Measurements from ENCODE around the gene INPP5D. TPM values are rescaled to one million over a fixed set of nuclear protein-coding genes. Genes with fewer than 3 reads are reported as not detected.

The INPP5D gene
- total and polyA plus RNA-seq, 2 donors (not counting 3 experiments of a cell fraction or from before 2014, with no cell fraction given) = 13.9 to 46.6 TPM

DNA sequence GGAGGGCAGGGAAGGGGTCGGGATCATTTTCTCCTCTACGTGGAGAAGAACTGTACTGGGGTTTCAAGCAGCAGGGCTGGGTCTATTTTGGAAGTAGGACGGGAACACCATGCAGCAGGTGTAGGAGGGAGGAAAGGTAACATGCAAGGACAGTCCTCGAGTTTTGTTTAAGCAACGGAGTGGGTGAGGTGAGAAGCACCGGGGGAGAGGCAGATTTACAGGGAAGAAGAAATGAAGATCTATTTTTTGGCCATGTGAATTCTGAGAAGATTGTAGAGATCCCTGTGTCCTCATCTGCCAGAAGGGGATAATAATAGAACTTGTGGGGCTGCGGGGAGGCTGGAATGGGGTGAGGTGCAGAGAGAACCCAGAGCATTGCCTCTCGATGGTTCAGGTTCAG is 85.6 kb downstream of the INPP5D start:
- no TSS peak for BruUV-seq (replicated peaks)
- no peaks in the 10 kb centered on the region for H3K79me2 ChIP-seq (ENCODE audit: control insufficient read depth, insufficient read depth, low read length)

DNA sequence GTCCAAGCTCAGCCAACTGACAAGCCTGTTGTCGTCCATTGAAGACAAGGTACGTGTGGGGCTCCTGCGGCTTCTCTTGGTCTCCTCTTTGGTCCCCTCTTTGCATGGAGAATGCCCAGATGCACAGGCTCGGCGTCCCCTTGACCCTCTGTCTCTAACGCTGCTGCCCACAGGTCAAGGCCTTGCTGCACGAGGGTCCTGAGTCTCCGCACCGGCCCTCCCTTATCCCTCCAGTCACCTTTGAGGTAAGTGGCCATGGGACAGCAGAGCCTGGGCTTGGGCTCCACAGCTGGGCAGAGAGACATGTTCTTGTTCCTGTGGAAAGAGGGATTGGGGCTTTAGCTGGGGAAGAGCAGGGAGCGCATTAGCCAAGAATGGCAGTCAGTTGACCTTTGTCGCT is 86.1 kb downstream of the INPP5D start:
- Histone ChIP-seq H3K4me1 (ENCODE audit: control insufficient read depth, extremely low read depth, insufficient read depth, low read length) (no peaks in the 10 kb centered on the region), H3K79me2 (ENCODE audit: control insufficient read depth, insufficient read depth, low read length) (no peaks in the 10 kb centered on the region), H3K4me2 (ENCODE audit: insufficient read depth, low read length) (no peak overlapping the region), H3K9ac (replicated peaks; ENCODE audit: extremely low read depth, insufficient read depth, low read length) (no peak overlapping the region), H4K20me1 (replicated peaks; ENCODE audit: control insufficient read depth, extremely low read depth, insufficient read depth, low read length) (no peaks in the 10 kb centered on the region), H2AFZ (ENCODE audit: low read depth, low read length) (no peak overlapping the region), H3K27me3 (ENCODE audit: control insufficient read depth in 2 of 2, insufficient read depth in 2 of 2, low read length in 2 of 2) (no peaks in the 10 kb centered on the region), H3K9me3 (replicated peaks; ENCODE audit: control insufficient read depth, insufficient read depth, low read length) (no peaks in the 10 kb centered on the region), H3K4me3 (replicated peaks in 1 of 3; ENCODE audit: insufficient read depth in 1 of 3, low read depth in 1 of 3, low read length in 3 of 3) (no peak overlapping the region), H3K9me1 (replicated peaks; ENCODE audit: control insufficient read depth, extremely low read depth, insufficient read depth, low read length) (no peaks in the 10 kb centered on the region), H3K27ac (ENCODE audit: insufficient read depth, low read depth, low read length) (no peak overlapping the region), H3K36me3 (ENCODE audit: control insufficient read depth in 2 of 2, extremely low read depth in 1 of 2, insufficient read depth in 2 of 2, low read length in 2 of 2) (peaks cover 5 to 38% of the 10 kb centered on the region in 2 experiments)
- POLR2A ChIA-PET = no interaction called here
- DNase-seq (ENCODE audit: low read depth, low spot score) = no peak
- TF ChIP-seq, protein P1, sequence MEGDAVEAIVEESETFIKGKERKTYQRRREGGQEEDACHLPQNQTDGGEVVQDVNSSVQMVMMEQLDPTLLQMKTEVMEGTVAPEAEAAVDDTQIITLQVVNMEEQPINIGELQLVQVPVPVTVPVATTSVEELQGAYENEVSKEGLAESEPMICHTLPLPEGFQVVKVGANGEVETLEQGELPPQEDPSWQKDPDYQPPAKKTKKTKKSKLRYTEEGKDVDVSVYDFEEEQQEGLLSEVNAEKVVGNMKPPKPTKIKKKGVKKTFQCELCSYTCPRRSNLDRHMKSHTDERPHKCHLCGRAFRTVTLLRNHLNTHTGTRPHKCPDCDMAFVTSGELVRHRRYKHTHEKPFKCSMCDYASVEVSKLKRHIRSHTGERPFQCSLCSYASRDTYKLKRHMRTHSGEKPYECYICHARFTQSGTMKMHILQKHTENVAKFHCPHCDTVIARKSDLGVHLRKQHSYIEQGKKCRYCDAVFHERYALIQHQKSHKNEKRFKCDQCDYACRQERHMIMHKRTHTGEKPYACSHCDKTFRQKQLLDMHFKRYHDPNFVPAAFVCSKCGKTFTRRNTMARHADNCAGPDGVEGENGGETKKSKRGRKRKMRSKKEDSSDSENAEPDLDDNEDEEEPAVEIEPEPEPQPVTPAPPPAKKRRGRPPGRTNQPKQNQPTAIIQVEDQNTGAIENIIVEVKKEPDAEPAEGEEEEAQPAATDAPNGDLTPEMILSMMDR (IDR thresholded peaks at IDR 0.05; ENCODE audit: extremely low read depth in 1 of 2, insufficient read depth in 1 of 2, low read depth in 1 of 2, low read length in 2 of 2) = no peak
- TF ChIP-seq EZH2 (IDR thresholded peaks at IDR 0.05; ENCODE audit: borderline replicate concordance, low read depth, low read length, severe bottlenecking) (no peak), GATA2 (IDR thresholded peaks at IDR 0.05; ENCODE audit: insufficient read depth, insufficient read length, low read depth, low read length) (no peak), POLR2A (IDR thresholded peaks at IDR 0.05; ENCODE audit: low read depth, low read length) (no peak), MAX (IDR thresholded peaks at IDR 0.05; ENCODE audit: insufficient read depth, insufficient read length) (no peak), POLR2AphosphoS5 (IDR thresholded peaks at IDR 0.05; ENCODE audit: insufficient read depth, low read depth, low read length) (no peak), JUN (IDR thresholded peaks at IDR 0.05; ENCODE audit: borderline replicate concordance, insufficient read depth, insufficient read length, low read depth) (no peak), MYC (IDR thresholded peaks at IDR 0.05; ENCODE audit: low read depth, low read length) (no peak), FOS (IDR thresholded peaks at IDR 0.05; ENCODE audit: borderline replicate concordance, insufficient read depth, low read length) (no peak)
- no peak for FAIRE-seq
- CTCF ChIA-PET = no interaction called here
- dilution Hi-C loops (cut with MboI; ENCODE audit: extremely low pct_ligation_motif_present, low sequenced_read_pairs) = no loop called here
- intact Hi-C loops (cut with micrococcal nuclease) = no loop called here
- no TSS peak for BruUV-seq (replicated peaks)

More for the DNA sequence above, 85.6 kb downstream of the INPP5D start:
- dilution Hi-C loops (cut with MboI; ENCODE audit: extremely low pct_ligation_motif_present, low sequenced_read_pairs) = no loop called here
- Histone ChIP-seq H4K20me1 (replicated peaks; ENCODE audit: control insufficient read depth, extremely low read depth, insufficient read depth, low read length) (no peaks in the 10 kb centered on the region), H3K4me1 (ENCODE audit: control insufficient read depth, extremely low read depth, insufficient read depth, low read length) (no peaks in the 10 kb centered on the region), H3K36me3 (ENCODE audit: control insufficient read depth in 2 of 2, extremely low read depth in 1 of 2, insufficient read depth in 2 of 2, low read length in 2 of 2) (peaks cover 5 to 33% of the 10 kb centered on the region in 2 experiments), H2AFZ (ENCODE audit: low read depth, low read length) (no peak overlapping the region), H3K4me2 (ENCODE audit: insufficient read depth, low read length) (no peak overlapping the region), H3K27me3 (ENCODE audit: control insufficient read depth in 2 of 2, insufficient read depth in 2 of 2, low read length in 2 of 2) (no peaks in the 10 kb centered on the region), H3K9me3 (replicated peaks; ENCODE audit: control insufficient read depth, insufficient read depth, low read length) (no peaks in the 10 kb centered on the region), H3K4me3 (replicated peaks in 1 of 3; ENCODE audit: insufficient read depth in 1 of 3, low read depth in 1 of 3, low read length in 3 of 3) (no peak overlapping the region), H3K9me1 (replicated peaks; ENCODE audit: control insufficient read depth, extremely low read depth, insufficient read depth, low read length) (no peaks in the 10 kb centered on the region), H3K27ac (ENCODE audit: insufficient read depth, low read depth, low read length) (no peak overlapping the region), H3K9ac (replicated peaks; ENCODE audit: extremely low read depth, insufficient read depth, low read length) (no peak overlapping the region)
- ChIA-PET POLR2A (no interaction called here), CTCF (no interaction called here)
- intact Hi-C loops (cut with micrococcal nuclease) = no loop called here
- FAIRE-seq (no peak), DNase-seq (ENCODE audit: low read depth, low spot score) (no peak)
- no peak for TF ChIP-seq MAX (IDR thresholded peaks at IDR 0.05; ENCODE audit: insufficient read depth, insufficient read length)
- TF ChIP-seq POLR2AphosphoS5 (IDR thresholded peaks at IDR 0.05; ENCODE audit: insufficient read depth, low read depth, low read length) = no peak

Data from endothelial cell of umbilical vein (primary cell).